Activated T-cell treated with anti-CD3 and anti-CD28 coated beads for 1 hour (primary cell): ENCODE measurements around the gene CLDN4.

Experiments
- DNase-seq: peaks from one replicate; pipeline ENCODE4 v3.0.0-alpha.2; 2020; ENCODE audit warnings: low read depth

The CLDN4 gene

DNA sequence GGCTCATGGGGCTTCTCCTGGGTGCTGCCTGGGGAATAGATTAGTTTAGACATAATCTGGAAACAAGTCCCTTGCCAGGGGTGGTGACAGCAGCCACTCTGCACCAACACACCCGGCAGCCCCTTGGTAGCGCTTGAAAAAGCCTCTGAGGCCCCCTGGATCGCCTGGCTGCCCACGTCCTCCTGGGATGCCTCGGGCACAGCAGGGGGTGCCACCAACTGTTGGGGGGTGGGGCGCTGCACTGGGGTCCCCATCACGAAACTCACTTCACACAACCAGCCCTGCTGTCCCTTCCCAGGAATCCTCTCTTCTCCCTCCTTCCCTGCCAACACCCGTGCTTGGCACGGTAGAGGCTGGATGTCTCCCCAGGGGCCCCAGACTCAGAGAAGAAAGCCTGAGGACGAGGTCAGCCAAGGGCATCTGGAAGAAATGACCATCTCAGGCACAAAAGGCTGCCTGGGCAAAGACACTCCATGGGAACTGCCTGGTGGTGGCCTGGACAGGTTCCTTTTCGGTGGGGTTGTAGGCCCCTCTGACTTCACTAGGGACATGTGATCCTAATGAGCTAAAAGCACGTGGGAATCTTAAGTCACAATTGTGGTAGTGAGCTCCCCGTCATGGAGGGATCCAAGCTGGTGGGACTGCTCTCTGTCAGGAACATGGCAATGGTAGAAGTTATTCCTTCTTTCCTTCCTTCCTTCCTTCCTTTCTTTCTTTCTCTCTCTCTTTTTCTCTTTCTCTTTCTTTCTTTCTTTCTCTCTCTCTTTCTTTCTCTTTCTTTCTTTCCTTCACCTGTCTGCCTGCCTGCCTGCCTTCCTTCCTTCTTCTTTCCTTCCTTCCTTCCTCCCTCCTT, 41.5 kb downstream of the CLDN4 start:
- no peak for DNase-seq

DNA sequence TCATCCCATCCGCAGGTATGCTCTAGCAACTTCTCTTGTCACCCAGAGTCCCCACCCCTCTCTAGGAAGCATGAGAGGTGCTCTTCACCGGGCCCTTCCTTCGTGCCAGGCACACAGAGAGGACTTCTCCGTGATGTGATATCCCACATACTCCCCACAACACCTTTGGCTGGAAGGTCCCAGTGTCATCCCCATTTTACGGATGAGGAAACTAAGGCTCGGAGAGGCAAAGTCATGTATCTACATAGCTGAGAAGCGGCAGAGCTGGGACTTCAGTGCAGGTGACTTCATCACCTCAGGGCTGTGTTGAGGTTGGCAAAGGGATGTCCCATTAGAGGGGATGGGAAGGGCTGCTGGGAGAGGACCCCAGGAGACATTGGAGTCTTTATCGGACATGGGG, 45.6 kb downstream of the CLDN4 start:
- DNase-seq = no peak

DNA sequence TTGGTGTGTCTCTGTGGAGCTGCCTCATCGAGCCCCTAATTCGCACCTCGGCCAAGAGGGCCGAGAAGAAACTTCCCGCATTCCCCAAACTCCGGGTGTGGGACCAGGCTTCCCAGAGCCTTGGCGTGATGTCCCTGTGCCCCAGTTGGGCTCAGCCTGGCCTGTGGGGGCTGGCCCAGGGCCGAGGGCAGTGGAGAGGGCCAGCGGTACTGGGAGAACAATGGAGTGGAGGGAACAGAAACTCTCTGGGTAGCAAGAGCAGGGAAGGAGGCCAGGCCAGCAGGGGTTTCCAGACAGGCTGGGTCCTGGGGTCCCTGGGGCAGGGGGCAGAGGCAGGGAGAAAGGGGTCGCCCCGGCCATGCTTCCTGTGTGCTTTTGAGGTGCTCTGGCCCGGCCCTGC, 46.2 kb downstream of the CLDN4 start:
- no peak for DNase-seq

DNA sequence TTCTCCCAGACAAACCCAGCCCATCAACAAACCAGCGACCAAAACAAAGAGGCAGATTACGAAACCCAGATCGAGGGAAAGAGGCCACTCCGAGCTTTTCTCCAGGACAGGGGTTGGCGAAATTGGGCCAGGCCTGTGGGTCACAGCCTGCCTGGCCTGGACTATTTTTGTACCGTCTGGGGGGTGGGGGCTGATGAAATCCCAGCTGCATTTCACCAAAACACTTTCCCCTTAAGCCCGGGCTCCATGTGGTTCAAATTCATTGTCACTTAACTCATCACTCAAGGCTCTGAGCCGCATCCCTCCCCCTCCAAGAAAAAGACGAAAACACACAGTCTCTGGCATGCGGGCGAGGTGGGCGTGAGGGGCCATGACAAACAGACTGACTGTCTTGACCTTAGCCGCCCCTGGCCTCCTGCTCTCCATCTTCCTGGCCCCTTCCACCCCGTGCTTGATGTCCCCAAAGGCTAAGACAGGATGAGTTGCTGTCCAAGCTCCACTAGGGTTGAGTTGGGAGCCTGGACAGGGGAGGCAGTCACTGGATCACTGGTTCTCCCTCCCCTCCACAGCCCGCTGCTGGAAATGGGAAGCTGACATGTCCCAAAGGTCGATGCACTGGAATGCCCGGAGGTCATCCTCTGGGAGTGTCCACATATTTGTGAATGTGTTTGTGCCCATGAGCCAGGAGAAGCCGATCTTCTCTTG, 49.3 kb downstream of the CLDN4 start:
- DNase-seq = no peak

GRCh38 chr7:73880755-73881328, 50.0 kb downstream of the CLDN4 start:
- no peak for DNase-seq

DNA sequence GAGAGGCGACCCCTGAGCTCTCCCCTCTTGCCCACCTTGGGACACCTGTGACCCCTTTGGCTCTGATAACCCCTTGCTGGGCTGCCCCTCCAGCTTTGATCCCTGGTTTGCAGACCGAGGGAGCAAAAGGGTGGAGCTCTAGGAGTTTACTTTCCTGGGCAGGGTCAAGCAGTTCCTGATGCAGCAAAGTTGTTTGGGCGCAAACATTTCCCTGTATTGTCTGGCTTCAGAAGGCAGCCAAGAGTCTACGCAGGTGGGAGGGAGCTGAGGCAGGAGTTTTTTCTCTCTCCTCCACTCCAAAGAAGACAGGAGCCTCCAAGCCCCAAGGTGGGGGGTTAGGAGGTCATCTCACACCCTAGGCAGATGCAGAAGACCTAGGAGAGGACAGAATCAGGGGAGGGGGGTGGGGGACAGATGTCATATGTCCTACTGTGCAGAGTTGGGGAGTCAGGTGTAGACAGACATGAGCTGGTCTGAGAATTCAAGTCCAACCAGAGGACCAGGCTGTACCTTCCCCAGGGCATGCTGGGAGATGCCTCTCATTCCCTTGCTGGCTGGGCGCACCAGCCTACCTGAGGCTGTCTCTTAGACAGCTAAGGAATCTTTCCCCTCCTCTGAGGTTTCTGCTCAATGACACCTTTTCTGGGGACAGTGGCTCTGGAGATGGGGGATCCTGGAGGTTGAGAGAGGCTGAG, 50.7 kb downstream of the CLDN4 start:
- no peak for DNase-seq

DNA sequence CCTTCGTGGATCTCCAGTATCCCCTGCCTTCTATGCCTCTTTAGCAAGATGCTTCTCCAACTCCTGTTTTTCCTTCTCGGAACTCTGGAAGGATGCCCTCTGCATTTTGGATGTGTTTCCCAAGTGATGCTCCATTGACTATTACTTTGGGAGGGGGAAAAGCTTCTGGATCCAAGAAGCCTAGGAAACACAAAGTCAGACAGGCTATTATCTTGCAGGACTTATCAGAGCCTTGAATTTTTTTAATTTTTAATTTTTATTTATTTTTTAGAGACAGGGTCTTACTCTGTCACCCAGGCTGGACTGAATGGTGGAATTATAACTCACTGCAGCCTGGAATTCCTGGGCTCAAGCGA, 51.2 kb downstream of the CLDN4 start:
- DNase-seq = no peak
